ENCODE measurements around the gene SP4. TPM values are rescaled to one million over a fixed set of nuclear protein-coding genes. Genes with fewer than 3 reads are reported as not detected.

The SP4 gene
- 3.0 and 6.0 TPM in 2 replicates for total RNA-seq

GRCh38 chr7:21427871-21428658, at the start of gene SP4:
TSS of gene SP4 (plus strand) at chr7:21428083. CDS start at chr7:21428252, 169 bp downstream.

DNA sequence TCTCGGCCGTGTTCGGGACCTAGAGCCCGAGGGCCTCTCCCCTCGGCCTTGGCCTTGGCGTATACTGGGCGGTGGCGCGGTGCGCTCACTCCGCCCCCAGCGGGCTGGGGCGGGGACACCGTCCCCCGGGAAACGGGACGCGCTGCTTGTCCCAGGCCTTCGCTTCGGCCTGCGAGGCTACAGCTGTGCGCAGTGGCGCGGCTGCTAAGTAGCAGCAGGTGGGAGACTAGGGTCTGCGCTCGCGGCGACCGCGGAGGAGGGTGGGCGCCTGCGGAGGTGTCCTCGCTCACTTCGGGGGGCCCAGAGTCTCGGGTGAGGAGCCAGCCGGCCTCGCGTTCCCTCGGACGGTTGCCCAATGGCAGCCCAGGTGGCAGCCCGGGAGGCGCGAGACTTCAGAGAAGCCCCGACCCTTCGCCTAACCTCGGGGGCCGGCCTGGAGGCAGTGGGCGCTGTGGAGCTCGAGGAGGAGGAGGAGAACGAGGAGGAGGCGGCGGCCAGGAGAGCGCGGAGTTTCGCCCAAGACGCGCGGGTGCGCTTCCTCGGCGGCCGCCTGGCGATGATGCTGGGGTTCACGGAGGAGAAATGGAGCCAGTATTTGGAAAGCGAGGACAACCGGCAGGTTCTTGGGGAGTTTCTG, 115.1 kb downstream of the SP4 start, which contains the start of gene DNAH11:
TSS of gene DNAH11 (plus strand) at position 149 of the 637 bp plus-strand sequence. CDS start at position 356, 207 bp downstream.

Other genes with a start within 250 kb of the SP4 start
- 1.2 and 3.0 TPM in 2 replicates for gene DNAH11, start 115.0 kb downstream of the SP4 start, total RNA-seq

All from smooth muscle cell of the umbilical artery (primary cell).